Measurements from ENCODE around the gene MEAF6.

DNA sequence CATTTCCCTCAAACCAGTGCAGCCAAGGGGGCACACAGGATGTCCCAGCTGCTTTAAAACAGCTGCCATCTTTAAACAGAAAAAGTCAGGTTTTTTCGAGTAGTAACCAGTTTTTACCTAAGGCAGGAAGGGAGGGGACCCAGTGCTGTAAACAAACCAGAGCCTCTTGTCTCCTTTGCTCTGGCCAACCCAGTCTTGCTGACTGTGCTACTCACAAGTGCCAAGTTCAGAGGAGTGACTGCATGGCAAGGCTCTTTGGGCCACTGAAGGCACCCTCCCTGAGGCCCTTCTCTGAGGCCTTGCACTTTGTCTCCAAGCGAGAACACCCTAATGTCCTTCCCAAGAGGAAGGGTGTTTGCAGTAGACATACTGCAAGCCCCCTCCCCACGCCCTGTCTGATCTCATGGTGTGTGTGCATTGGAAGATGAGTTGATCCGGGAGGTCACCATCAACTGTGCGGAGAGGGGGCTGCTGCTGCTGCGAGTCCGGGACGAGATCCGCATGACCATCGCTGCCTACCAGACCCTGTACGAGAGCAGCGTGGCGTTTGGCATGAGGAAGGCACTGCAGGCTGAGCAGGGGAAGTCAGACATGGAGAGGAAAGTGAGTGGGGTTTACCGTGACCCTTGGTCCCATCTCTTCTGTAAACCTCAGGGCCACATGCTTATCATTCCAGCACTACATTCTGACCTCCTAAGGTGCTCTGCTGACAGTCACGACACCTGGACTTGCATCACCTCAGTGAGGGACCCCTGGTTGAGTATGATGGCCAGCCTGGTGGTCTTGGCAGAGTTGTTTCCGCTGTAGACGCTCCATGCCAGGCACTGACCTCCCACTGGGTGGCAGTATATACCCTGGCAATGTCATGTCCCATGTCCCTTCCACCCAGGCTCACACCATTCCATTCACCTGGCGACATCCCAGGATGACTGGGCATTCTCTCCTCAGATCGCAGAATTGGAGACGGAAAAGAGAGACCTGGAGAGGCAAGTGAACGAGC is 46.9 kb upstream of the MEAF6 start:
- TF ChIP-seq RAD21 (IDR thresholded peaks at IDR 0.05 in 1 of 2, conservative IDR thresholded peaks at IDR 0.05 in 1 of 2; ENCODE audit: low read depth in 2 of 2, low read length in 2 of 2) (peak; percentile 69 to 76), ASH2L (IDR thresholded peaks at IDR 0.05; ENCODE audit: low read length) (peak; percentile 19), POLR2A (IDR thresholded peaks at IDR 0.05; ENCODE audit: control extremely low read depth in 1 of 2, low read depth in 2 of 2, low read length in 2 of 2) (no peak), CBX8 (IDR thresholded peaks at IDR 0.05; ENCODE audit: borderline replicate concordance, low read depth, low read length) (no peak), EZH2 (IDR thresholded peaks at IDR 0.05; ENCODE audit: low read depth, low read length, severe bottlenecking) (no peak), BRCA1 (IDR thresholded peaks at IDR 0.05; ENCODE audit: low read depth, low read length) (no peak), POLR2AphosphoS5 (IDR thresholded peaks at IDR 0.05; ENCODE audit: low read depth, low read length) (no peak), CTBP2 (IDR thresholded peaks at IDR 0.05; ENCODE audit: borderline replicate concordance, insufficient read depth, insufficient read length, low read length) (no peak)
- TF ChIP-seq, protein P1, sequence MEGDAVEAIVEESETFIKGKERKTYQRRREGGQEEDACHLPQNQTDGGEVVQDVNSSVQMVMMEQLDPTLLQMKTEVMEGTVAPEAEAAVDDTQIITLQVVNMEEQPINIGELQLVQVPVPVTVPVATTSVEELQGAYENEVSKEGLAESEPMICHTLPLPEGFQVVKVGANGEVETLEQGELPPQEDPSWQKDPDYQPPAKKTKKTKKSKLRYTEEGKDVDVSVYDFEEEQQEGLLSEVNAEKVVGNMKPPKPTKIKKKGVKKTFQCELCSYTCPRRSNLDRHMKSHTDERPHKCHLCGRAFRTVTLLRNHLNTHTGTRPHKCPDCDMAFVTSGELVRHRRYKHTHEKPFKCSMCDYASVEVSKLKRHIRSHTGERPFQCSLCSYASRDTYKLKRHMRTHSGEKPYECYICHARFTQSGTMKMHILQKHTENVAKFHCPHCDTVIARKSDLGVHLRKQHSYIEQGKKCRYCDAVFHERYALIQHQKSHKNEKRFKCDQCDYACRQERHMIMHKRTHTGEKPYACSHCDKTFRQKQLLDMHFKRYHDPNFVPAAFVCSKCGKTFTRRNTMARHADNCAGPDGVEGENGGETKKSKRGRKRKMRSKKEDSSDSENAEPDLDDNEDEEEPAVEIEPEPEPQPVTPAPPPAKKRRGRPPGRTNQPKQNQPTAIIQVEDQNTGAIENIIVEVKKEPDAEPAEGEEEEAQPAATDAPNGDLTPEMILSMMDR (IDR thresholded peaks at IDR 0.05; ENCODE audit: control extremely low read depth in 1 of 3, insufficient read depth in 1 of 3, low read depth in 1 of 3, low read length in 3 of 3), result peak; percentile 57 to 90 (median 90)
- TF ChIP-seq, protein P2, sequence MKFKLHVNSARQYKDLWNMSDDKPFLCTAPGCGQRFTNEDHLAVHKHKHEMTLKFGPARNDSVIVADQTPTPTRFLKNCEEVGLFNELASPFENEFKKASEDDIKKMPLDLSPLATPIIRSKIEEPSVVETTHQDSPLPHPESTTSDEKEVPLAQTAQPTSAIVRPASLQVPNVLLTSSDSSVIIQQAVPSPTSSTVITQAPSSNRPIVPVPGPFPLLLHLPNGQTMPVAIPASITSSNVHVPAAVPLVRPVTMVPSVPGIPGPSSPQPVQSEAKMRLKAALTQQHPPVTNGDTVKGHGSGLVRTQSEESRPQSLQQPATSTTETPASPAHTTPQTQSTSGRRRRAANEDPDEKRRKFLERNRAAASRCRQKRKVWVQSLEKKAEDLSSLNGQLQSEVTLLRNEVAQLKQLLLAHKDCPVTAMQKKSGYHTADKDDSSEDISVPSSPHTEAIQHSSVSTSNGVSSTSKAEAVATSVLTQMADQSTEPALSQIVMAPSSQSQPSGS (IDR thresholded peaks at IDR 0.05; ENCODE audit: low read length), result no peak
- TF ChIP-seq, protein P3, sequence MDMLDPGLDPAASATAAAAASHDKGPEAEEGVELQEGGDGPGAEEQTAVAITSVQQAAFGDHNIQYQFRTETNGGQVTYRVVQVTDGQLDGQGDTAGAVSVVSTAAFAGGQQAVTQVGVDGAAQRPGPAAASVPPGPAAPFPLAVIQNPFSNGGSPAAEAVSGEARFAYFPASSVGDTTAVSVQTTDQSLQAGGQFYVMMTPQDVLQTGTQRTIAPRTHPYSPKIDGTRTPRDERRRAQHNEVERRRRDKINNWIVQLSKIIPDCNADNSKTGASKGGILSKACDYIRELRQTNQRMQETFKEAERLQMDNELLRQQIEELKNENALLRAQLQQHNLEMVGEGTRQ (IDR thresholded peaks at IDR 0.05; ENCODE audit: low read length), result no peak
